ENCODE measurements around the gene CSNK1E. TPM values are rescaled to one million over a fixed set of nuclear protein-coding genes. Genes with fewer than 3 reads are reported as not detected.
A peak's percentile ranks its signal among the peaks of the same experiment; 100 is the strongest.

CSNK1E gene
- total and polyA plus RNA-seq, 9 of the 15 experiments (the other 6 are each of a cell fraction or from before 2014, with no cell fraction given) = 2.7 to 70.0 (median 41.3) TPM

DNA sequence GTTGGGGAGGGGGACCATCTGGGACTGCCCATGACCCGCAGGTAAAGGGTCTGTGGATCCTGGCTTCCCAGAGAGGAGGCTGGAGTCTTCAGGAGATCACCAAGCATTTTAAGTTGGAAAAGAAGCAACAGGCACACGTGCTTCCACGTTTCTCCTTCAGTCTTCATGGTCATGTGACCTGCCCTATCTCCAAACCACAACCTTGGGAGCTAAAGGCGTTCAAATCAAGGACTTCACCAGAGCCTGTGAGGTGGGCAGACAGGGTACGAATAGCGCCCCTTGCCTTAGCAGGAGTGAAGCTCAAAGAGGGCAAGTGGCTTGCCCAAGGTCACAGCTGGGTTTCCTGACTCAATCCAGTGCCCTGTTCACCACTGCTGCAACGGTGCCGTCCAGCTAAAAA is 51.1 kb downstream of the CSNK1E start (continued):
- TF ChIP-seq, protein P1, sequence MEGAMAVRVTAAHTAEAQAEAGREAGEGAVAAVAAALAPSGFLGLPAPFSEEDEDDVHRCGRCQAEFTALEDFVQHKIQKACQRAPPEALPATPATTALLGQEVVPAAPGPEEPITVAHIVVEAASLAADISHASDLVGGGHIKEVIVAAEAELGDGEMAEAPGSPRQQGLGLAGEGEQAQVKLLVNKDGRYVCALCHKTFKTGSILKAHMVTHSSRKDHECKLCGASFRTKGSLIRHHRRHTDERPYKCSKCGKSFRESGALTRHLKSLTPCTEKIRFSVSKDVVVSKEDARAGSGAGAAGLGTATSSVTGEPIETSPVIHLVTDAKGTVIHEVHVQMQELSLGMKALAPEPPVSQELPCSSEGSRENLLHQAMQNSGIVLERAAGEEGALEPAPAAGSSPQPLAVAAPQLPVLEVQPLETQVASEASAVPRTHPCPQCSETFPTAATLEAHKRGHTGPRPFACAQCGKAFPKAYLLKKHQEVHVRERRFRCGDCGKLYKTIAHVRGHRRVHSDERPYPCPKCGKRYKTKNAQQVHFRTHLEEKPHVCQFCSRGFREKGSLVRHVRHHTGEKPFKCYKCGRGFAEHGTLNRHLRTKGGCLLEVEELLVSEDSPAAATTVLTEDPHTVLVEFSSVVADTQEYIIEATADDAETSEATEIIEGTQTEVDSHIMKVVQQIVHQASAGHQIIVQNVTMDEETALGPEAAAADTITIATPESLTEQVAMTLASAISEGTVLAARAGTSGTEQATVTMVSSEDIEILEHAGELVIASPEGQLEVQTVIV (CRISPR knock-in tag; IDR thresholded peaks at IDR 0.05; ENCODE audit: borderline replicate concordance) = no peak
- TF ChIP-seq NCOA4 (IDR thresholded peaks at IDR 0.05; ENCODE audit: partially characterized antibody) = no peak
- TF ChIP-seq ZNF778 (CRISPR knock-in tag; IDR thresholded peaks at IDR 0.05) = no peak
- TF ChIP-seq GABPB2 (CRISPR knock-in tag; conservative IDR thresholded peaks at IDR 0.05) = no peak
- TF ChIP-seq HMGN3 (IDR thresholded peaks at IDR 0.05; ENCODE audit: borderline replicate concordance, extremely low read depth, insufficient read length, low read depth, low read length) = no peak
- TF ChIP-seq ZNF41 (CRISPR knock-in tag; conservative IDR thresholded peaks at IDR 0.05) = no peak
- no peak for TF ChIP-seq RBM25 (IDR thresholded peaks at IDR 0.05; ENCODE audit: low read depth, low read length, severe bottlenecking)
- TF ChIP-seq, protein P2, sequence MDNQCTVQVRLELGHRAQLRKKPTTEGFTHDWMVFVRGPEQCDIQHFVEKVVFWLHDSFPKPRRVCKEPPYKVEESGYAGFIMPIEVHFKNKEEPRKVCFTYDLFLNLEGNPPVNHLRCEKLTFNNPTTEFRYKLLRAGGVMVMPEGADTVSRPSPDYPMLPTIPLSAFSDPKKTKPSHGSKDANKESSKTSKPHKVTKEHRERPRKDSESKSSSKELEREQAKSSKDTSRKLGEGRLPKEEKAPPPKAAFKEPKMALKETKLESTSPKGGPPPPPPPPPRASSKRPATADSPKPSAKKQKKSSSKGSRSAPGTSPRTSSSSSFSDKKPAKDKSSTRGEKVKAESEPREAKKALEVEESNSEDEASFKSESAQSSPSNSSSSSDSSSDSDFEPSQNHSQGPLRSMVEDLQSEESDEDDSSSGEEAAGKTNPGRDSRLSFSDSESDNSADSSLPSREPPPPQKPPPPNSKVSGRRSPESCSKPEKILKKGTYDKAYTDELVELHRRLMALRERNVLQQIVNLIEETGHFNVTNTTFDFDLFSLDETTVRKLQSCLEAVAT (IDR thresholded peaks at IDR 0.05) = peak in 1 of 2 experiments; percentile 78; a peak in 2 of 4 replicates
- no peak for TF ChIP-seq ZNF561 (CRISPR knock-in tag; conservative IDR thresholded peaks at IDR 0.05)
- no peak for TF ChIP-seq HEY1 (CRISPR knock-in tag; IDR thresholded peaks at IDR 0.05; ENCODE audit: borderline replicate concordance)
- TF ChIP-seq, protein P3, sequence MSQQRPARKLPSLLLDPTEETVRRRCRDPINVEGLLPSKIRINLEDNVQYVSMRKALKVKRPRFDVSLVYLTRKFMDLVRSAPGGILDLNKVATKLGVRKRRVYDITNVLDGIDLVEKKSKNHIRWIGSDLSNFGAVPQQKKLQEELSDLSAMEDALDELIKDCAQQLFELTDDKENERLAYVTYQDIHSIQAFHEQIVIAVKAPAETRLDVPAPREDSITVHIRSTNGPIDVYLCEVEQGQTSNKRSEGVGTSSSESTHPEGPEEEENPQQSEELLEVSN (IDR thresholded peaks at IDR 0.05; ENCODE audit: borderline replicate concordance in 1 of 2, extremely low read depth in 1 of 2, insufficient read depth in 1 of 2, insufficient read length in 1 of 2, low read depth in 1 of 2, low read length in 1 of 2, poor library complexity in 1 of 2, severe bottlenecking in 1 of 2) = peak; percentile 84 to 85
- TF ChIP-seq, protein P4, sequence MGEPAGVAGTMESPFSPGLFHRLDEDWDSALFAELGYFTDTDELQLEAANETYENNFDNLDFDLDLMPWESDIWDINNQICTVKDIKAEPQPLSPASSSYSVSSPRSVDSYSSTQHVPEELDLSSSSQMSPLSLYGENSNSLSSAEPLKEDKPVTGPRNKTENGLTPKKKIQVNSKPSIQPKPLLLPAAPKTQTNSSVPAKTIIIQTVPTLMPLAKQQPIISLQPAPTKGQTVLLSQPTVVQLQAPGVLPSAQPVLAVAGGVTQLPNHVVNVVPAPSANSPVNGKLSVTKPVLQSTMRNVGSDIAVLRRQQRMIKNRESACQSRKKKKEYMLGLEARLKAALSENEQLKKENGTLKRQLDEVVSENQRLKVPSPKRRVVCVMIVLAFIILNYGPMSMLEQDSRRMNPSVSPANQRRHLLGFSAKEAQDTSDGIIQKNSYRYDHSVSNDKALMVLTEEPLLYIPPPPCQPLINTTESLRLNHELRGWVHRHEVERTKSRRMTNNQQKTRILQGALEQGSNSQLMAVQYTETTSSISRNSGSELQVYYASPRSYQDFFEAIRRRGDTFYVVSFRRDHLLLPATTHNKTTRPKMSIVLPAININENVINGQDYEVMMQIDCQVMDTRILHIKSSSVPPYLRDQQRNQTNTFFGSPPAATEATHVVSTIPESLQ (CRISPR knock-in tag; IDR thresholded peaks at IDR 0.05) = no peak
- no peak for TF ChIP-seq ZFPM2 (CRISPR knock-in tag; IDR thresholded peaks at IDR 0.05)
- TF ChIP-seq NFYB (IDR thresholded peaks at IDR 0.05; ENCODE audit: extremely low read depth, insufficient read length) = no peak
- TF ChIP-seq, protein P5, sequence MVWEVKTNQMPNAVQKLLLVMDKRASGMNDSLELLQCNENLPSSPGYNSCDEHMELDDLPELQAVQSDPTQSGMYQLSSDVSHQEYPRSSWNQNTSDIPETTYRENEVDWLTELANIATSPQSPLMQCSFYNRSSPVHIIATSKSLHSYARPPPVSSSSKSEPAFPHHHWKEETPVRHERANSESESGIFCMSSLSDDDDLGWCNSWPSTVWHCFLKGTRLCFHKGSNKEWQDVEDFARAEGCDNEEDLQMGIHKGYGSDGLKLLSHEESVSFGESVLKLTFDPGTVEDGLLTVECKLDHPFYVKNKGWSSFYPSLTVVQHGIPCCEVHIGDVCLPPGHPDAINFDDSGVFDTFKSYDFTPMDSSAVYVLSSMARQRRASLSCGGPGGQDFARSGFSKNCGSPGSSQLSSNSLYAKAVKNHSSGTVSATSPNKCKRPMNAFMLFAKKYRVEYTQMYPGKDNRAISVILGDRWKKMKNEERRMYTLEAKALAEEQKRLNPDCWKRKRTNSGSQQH (CRISPR knock-in tag; IDR thresholded peaks at IDR 0.05) = peak; percentile 27; the same call in 1 of the 2 replicates
- TF ChIP-seq ZNF584 (CRISPR knock-in tag; IDR thresholded peaks at IDR 0.05; ENCODE audit: low read depth) = no peak
- TF ChIP-seq RUNX1 (IDR thresholded peaks at IDR 0.05; ENCODE audit: low read depth) = no peak
- TF ChIP-seq SMAD2 (IDR thresholded peaks at IDR 0.05; ENCODE audit: low read depth, low read length) = no peak
- TF ChIP-seq, protein P6, sequence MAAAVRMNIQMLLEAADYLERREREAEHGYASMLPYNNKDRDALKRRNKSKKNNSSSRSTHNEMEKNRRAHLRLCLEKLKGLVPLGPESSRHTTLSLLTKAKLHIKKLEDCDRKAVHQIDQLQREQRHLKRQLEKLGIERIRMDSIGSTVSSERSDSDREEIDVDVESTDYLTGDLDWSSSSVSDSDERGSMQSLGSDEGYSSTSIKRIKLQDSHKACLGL (CRISPR knock-in tag; IDR thresholded peaks at IDR 0.05; ENCODE audit: borderline replicate concordance, poor library complexity, severe bottlenecking) = no peak
